ENCODE results near the gene CAMK1D. TPM values are rescaled to one million over a fixed set of nuclear protein-coding genes. Genes with fewer than 3 reads are reported as not detected.

Gene CAMK1D
- total and polyA plus RNA-seq, 10 of the 15 experiments (the other 5 are each of a cell fraction or from before 2014, with no cell fraction given): 2.1 to 35.5 (median 14.7) TPM

- TF ChIP-seq ZBTB11 (CRISPR knock-in tag; IDR thresholded peaks at IDR 0.05): no peak
These were observed 292.7 kb downstream of the CAMK1D start (continued) for GRCh38 chr10:12642036-12642435.

- no peak for ATAC-seq
- H3K4me1 ChIP-seq (ENCODE audit: control insufficient read depth, insufficient read depth, low read length): no peaks in the 10 kb centered on the region
- H3K79me2 ChIP-seq (ENCODE audit: control insufficient read depth, insufficient read depth, low read length): no peaks in the 10 kb centered on the region
- RAD21 ChIA-PET (ENCODE audit: unreplicated experiment): interaction anchor here (1.3 kb wide), 1 partner anchor 448 kb away, joined by 3 read pairs; the partner anchor contains the start of gene NUDT5
- H3K36me3 ChIP-seq (ENCODE audit: control insufficient read depth in 2 of 2, insufficient read depth in 2 of 2, low read length in 1 of 2): no peaks in the 10 kb centered on the region
- no peaks in the 10 kb centered on the region for H4K20me1 ChIP-seq (ENCODE audit: control insufficient read depth, insufficient read depth)
- CTCF ChIA-PET: interaction anchor here (1.0 to 5.4 kb wide), 4 partner anchors 13 to 87 kb away, joined by 3 to 30 read pairs (median 5); no protein-coding TSS in a partner anchor
- no peak overlapping the region for H2AFZ ChIP-seq (ENCODE audit: control insufficient read depth, low read depth, low read length)
- BruUV-seq (replicated peaks): no TSS peak
- H3K27ac ChIP-seq (ENCODE audit: control insufficient read depth, insufficient read depth): no peak overlapping the region
- SMC1A ChIA-PET (ENCODE audit: uncharacterized antibody, unreplicated experiment): interaction anchor here (0.8 to 3.6 kb wide), 2 partner anchors 13 to 25 kb away, joined by 3 to 21 read pairs; no protein-coding TSS in a partner anchor
- no peak overlapping the region for H3K4me3 ChIP-seq
- H3K9ac ChIP-seq (ENCODE audit: control insufficient read depth, insufficient read depth, low read length): no peak overlapping the region
- FAIRE-seq: no peak
- no peak overlapping the region for H3K4me2 ChIP-seq (ENCODE audit: control insufficient read depth, insufficient read depth)
- in situ Hi-C loops (cut with MboI): no loop called here
- TF ChIP-seq PAX5 (IDR thresholded peaks at IDR 0.05; ENCODE audit: borderline replicate concordance, low read depth, low read length) (no peak), CHD1 (IDR thresholded peaks at IDR 0.05; ENCODE audit: low read depth, low read length) (no peak), BMI1 (IDR thresholded peaks at IDR 0.05; ENCODE audit: borderline replicate concordance) (no peak), CBX3 (IDR thresholded peaks at IDR 0.05; ENCODE audit: borderline replicate concordance, low read depth) (no peak), CHD2 (IDR thresholded peaks at IDR 0.05; ENCODE audit: borderline replicate concordance, low read depth, low read length) (no peak), HCFC1 (IDR thresholded peaks at IDR 0.05; ENCODE audit: low read length) (no peak), TCF12 (IDR thresholded peaks at IDR 0.05; ENCODE audit: low read depth, low read length) (no peak), CREB1 (IDR thresholded peaks at IDR 0.05; ENCODE audit: low read depth) (no peak), YBX1 (IDR thresholded peaks at IDR 0.05) (no peak), KDM1A (IDR thresholded peaks at IDR 0.05; ENCODE audit: borderline replicate concordance) (no peak), TAF1 (IDR thresholded peaks at IDR 0.05; ENCODE audit: borderline replicate concordance, low read depth, low read length) (no peak)
- H3K9me3 ChIP-seq (replicated peaks; ENCODE audit: control insufficient read depth, insufficient read depth, low read length): no peaks in the 10 kb centered on the region
- DNase-seq (ENCODE audit: low read depth, low spot score): no peak
- POLR2A ChIA-PET: interaction anchor here (0.6 to 0.7 kb wide), 2 partner anchors 46 to 194 kb away, joined by 3 read pairs; no protein-coding TSS in a partner anchor
- H3K27me3 ChIP-seq (replicated peaks in 1 of 2; ENCODE audit: control insufficient read depth in 2 of 2, insufficient read depth in 2 of 2, low read length in 1 of 2): no peaks in the 10 kb centered on the region
- WGBS (ENCODE audit: insufficient coverage, insufficient replicate concordance, low lambda C conversion rate, missing lambda C conversion rate): 93% methylated on average over 17 of the region's 17 CpGs
- intact Hi-C loops (cut with micrococcal nuclease; ENCODE audit: unreplicated experiment): no loop called here
These were observed 293.9 kb downstream of the CAMK1D start for GRCh38 chr10:12643279-12643678.

Data from GM12878 (cell line).